Parathyroid adenoma (tissue), 2 donors: ENCODE measurements around the gene LURAP1L.

Source experiments
- H2AFZ ChIP-seq: fragments of 300-600 bp; sonication (generic); one replicate; pipeline ENCODE4 v1.7.0; 2017; ENCODE audit warnings: antibody characterized with exemption, mild to moderate bottlenecking
- H3K27ac ChIP-seq: fragments of 300-600 bp; sonication (generic); one replicate; pipeline ENCODE4 v1.7.0; 2017
- H3K27me3 ChIP-seq: fragments of 300-600 bp; sonication (generic); one replicate; pipeline ENCODE4 v1.7.0; 2017; ENCODE audit warnings: low read length; ENCODE audit not compliant: control insufficient read depth, insufficient read depth
- H3K36me3 ChIP-seq: fragments of 300-600 bp; sonication (generic); one replicate; pipeline ENCODE4 v1.7.0; 2017; ENCODE audit warnings: low read length; ENCODE audit not compliant: control insufficient read depth, insufficient read depth
- H3K4me1 ChIP-seq: fragments of 300-600 bp; sonication (generic); one replicate; pipeline ENCODE4 v1.7.0; 2017; ENCODE audit warnings: control low read depth
- H3K4me2 ChIP-seq: fragments of 300-600 bp; sonication (generic); one replicate; pipeline ENCODE4 v1.7.0; 2017; ENCODE audit warnings: low read length
- H3K4me3 ChIP-seq: fragments of 300-600 bp; sonication (generic); one replicate; pipeline ENCODE4 v1.7.0; 2017; ENCODE audit warnings: low read depth, low read length
- H3K79me2 ChIP-seq: fragments of 300-600 bp; sonication (generic); one replicate; pipeline ENCODE4 v1.7.0; 2017; ENCODE audit warnings: control low read depth
- H3K9ac ChIP-seq: fragments of 300-600 bp; sonication (generic); one replicate; pipeline ENCODE4 v1.7.0; 2017; ENCODE audit warnings: mild to moderate bottlenecking
- H3K9me3 ChIP-seq: fragments of 300-600 bp; sonication (generic); one replicate; pipeline ENCODE4 v1.7.0; 2017; ENCODE audit warnings: low read length; ENCODE audit not compliant: control insufficient read depth
- CTCF ChIP-seq: fragments of 300-600 bp; sonication (generic); IDR thresholded peaks from one replicate; pipeline ENCODE4 v1.7.0; 2017; ENCODE audit warnings: antibody characterized with exemption, mild to moderate bottlenecking
- donor health status: primary hyperparathyroidism.

The LURAP1L gene

GRCh38 chr9:12855066-12855465 lies 80.2 kb downstream of the LURAP1L start:
- no peak overlapping the region for H3K27ac ChIP-seq
- no peaks in the 10 kb centered on the region for H3K36me3 ChIP-seq
- H2AFZ ChIP-seq: no peak overlapping the region
- no peak for TF ChIP-seq CTCF
- no peaks in the 10 kb centered on the region for H3K79me2 ChIP-seq
- no peak overlapping the region for H3K9ac ChIP-seq
- no peaks in the 10 kb centered on the region for H3K4me1 ChIP-seq
- no peak overlapping the region for H3K4me3 ChIP-seq
- no peaks in the 10 kb centered on the region for H3K27me3 ChIP-seq
- H3K9me3 ChIP-seq: no peaks in the 10 kb centered on the region
- no peak overlapping the region for H3K4me2 ChIP-seq

GRCh38 chr9:12856603-12857002 lies 81.8 kb downstream of the LURAP1L start:
- Histone ChIP-seq H3K79me2 (no peaks in the 10 kb centered on the region), H3K4me1 (no peaks in the 10 kb centered on the region), H3K9me3 (no peaks in the 10 kb centered on the region), H3K4me2 (no peak overlapping the region), H3K4me3 (no peak overlapping the region), H3K9ac (no peak overlapping the region), H3K27ac (no peak overlapping the region), H3K27me3 (no peaks in the 10 kb centered on the region), H2AFZ (no peak overlapping the region), H3K36me3 (no peaks in the 10 kb centered on the region)
- no peak for TF ChIP-seq CTCF

- H3K4me2 ChIP-seq: no peak overlapping the region
- no peak overlapping the region for H3K4me3 ChIP-seq
- H3K27ac ChIP-seq: no peak overlapping the region
- no peaks in the 10 kb centered on the region for H3K9me3 ChIP-seq
- no peaks in the 10 kb centered on the region for H3K36me3 ChIP-seq
- H3K9ac ChIP-seq: no peak overlapping the region
- no peaks in the 10 kb centered on the region for H3K79me2 ChIP-seq
- no peak for TF ChIP-seq CTCF
- H3K4me1 ChIP-seq: no peaks in the 10 kb centered on the region
- no peak overlapping the region for H2AFZ ChIP-seq
- H3K27me3 ChIP-seq: no peaks in the 10 kb centered on the region
These were observed 85.0 kb downstream of the LURAP1L start for GRCh38 chr9:12859704-12860251.

- no peak for TF ChIP-seq CTCF
- Histone ChIP-seq H3K27ac (no peak overlapping the region), H3K4me3 (no peak overlapping the region), H3K9me3 (no peaks in the 10 kb centered on the region), H2AFZ (no peak overlapping the region), H3K9ac (no peak overlapping the region), H3K36me3 (no peaks in the 10 kb centered on the region), H3K4me1 (no peaks in the 10 kb centered on the region), H3K79me2 (no peaks in the 10 kb centered on the region), H3K27me3 (no peaks in the 10 kb centered on the region), H3K4me2 (no peak overlapping the region)
These were observed 86.2 kb downstream of the LURAP1L start for GRCh38 chr9:12860998-12861397.

- H3K9ac ChIP-seq: no peak overlapping the region
- no peaks in the 10 kb centered on the region for H3K27me3 ChIP-seq
- no peak overlapping the region for H2AFZ ChIP-seq
- H3K4me2 ChIP-seq: no peak overlapping the region
- no peak overlapping the region for H3K27ac ChIP-seq
- no peaks in the 10 kb centered on the region for H3K9me3 ChIP-seq
- H3K79me2 ChIP-seq: no peaks in the 10 kb centered on the region
- no peak for TF ChIP-seq CTCF
- H3K4me3 ChIP-seq: no peak overlapping the region
- H3K36me3 ChIP-seq: no peaks in the 10 kb centered on the region
- no peaks in the 10 kb centered on the region for H3K4me1 ChIP-seq
These were observed 88.0 kb downstream of the LURAP1L start for GRCh38 chr9:12862611-12863410.
